GM19239 (cell line): ENCODE measurements around the gene KRTAP20-2.

Source experiments
- DNase-seq: peaks from one replicate; pipeline ENCODE4 v3.0.0; 2011; ENCODE audit warnings: low spot score; ENCODE audit not compliant: insufficient read length
- FAIRE-seq: peaks from 2 replicates; lab custom pipeline; 2011; peaks lifted over from hg19 to GRCh38; lab: Jason Lieb, UNC

The KRTAP20-2 gene

DNA sequence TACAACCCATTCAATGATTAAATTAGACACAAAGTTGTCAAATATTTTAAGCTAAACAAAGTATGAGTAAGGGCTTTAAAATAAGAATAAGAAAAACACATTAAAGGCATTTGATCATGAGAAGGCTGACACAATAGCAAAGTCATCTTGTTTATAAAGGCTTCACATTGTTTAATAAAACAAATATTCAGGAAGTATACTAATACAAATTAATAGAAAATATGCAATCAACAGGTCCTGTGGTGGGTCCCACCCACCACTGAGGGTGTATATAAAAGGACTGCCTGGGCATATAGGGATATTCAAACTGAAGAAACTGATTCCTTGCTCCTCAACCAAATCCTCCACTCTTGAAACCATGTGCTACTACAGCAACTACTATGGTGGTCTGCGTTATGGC, at the start of gene KRTAP20-2:
Gene KRTAP20-2, plus strand, starts transcription at position 301 of the 400 bp plus-strand sequence. Its CDS starts 58 bp downstream, at position 359.
- FAIRE-seq (no peak), DNase-seq (no peak)

GRCh38 chr21:30590297-30590696, 44.7 kb upstream of the KRTAP20-2 start, which contains the start of gene KRTAP22-2:
Gene KRTAP22-2 (minus strand): TSS chr21:30590397.
- no peak for DNase-seq
- FAIRE-seq = no peak

DNA sequence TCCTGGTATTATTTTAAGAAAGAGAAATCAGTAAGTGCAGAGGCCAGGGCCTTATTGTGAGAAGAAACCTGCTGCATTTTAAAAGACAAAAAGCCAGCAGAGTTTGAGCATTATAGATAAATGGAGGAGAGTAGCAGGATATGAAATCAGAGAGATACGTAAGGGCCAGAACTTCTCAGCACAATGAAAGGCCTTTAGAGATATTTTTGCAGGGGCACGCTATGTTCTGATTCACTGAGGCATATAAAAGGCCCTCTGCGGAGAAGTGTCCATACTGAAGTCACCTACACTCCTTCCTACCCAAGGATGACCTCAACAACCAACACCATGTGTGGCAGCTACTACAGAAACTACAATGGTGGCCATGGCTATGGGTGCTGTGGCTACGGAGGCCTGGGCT, 42.9 kb upstream of the KRTAP20-2 start, which contains the start of gene KRTAP6-3:
Gene KRTAP6-3, plus strand, starts transcription at position 301 of the 400 bp plus-strand sequence. Its CDS starts 6 bp downstream, at position 307.
- no peak for FAIRE-seq
- DNase-seq = no peak

DNA sequence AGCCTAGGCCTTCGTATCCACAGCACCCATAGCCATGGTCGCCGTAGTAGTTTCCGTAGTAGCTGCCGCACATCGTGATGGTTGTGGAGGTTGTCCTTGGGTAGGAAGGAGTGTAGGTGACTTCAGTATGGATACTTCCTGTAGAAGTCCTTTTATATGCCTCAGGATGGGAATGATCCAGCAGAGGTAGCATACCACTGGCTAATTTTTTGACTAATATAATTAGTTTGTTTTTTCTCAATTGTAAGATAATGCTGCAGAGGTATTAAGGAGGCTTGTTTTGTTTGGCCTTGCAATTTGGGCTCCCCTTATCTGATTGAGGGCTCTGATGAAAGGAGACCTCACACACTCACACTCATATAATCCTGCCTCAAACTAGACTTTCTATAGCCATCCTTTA, 36.2 kb upstream of the KRTAP20-2 start, which contains the start of gene KRTAP6-2:
Gene KRTAP6-2, minus strand, starts transcription at position 101 of the 400 bp plus-strand sequence. Its CDS starts 28 bp downstream, at position 73.
- DNase-seq = no peak
- no peak for FAIRE-seq

GRCh38 chr21:30600787-30601186, 34.2 kb upstream of the KRTAP20-2 start, which contains the start of gene KRTAP22-1:
Gene KRTAP22-1 (plus strand): TSS chr21:30601087.
- FAIRE-seq = no peak
- no peak for DNase-seq

- DNase-seq (no peak), FAIRE-seq (no peak)
These were observed 29.0 kb upstream of the KRTAP20-2 start for GRCh38 chr21:30605968-30606367.

GRCh38 chr21:30612132-30612531, 22.9 kb upstream of the KRTAP20-2 start:
- no peak for FAIRE-seq
- DNase-seq = no peak

DNA sequence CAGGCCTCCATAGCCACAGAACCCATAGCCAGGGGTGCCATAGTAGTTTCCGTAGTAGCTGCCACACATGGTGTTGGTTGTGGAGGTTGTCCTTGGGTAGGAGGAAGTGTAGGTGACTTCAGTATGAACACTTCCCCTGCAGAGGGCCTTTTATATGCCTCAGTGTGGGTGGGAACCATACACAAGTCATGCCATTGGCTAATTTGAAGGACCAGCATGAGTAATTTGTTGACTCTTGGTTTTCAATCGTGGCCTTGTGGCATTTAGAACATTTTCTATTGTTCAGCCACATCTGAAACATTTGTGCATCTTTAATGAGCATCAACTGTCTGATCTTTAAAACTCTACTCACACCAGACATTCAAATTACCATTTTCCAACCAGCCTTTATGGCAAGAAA, 21.2 kb upstream of the KRTAP20-2 start, which contains the start of gene KRTAP6-1:
Gene KRTAP6-1, minus strand, starts transcription at position 95 of the 400 bp plus-strand sequence. Its CDS starts 26 bp downstream, at position 69.
- DNase-seq (no peak), FAIRE-seq (no peak)

GRCh38 chr21:30615199-30615598, 19.8 kb upstream of the KRTAP20-2 start:
- FAIRE-seq (no peak), DNase-seq (no peak)

GRCh38 chr21:30616125-30616524, 18.9 kb upstream of the KRTAP20-2 start, which contains the start of gene KRTAP20-1:
Gene KRTAP20-1 (plus strand): TSS chr21:30616425. CDS start chr21:30616455, 30 bp downstream.
- DNase-seq (no peak), FAIRE-seq (no peak)

- DNase-seq (no peak), FAIRE-seq (no peak)
These were observed 14.9 kb upstream of the KRTAP20-2 start for GRCh38 chr21:30620080-30620479.

- DNase-seq = no peak
- no peak for FAIRE-seq
These were observed 14.5 kb upstream of the KRTAP20-2 start, which contains the start of gene KRTAP20-4 for GRCh38 chr21:30620522-30620921. Gene KRTAP20-4 (plus strand): TSS chr21:30620627.

DNA sequence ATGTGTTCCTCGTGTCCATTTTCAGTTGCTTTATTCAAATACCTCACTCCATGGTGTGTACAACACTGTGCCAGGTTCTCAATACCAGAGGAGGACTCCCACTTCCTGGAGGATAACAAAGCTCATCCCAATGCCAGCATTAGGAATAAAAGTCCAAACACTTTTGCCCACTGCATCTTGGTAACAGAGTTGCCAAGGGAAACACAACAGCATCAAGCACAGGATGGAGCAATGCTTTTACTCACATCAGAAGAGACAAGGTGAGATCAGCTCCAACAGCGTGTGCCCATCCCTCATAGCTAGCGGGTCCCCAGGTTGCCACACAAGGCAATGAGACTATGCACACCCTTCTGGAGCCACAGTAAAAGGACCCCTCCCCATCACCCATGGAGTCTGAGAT, 11.6 kb upstream of the KRTAP20-2 start:
- FAIRE-seq (no peak), DNase-seq (no peak)

DNA sequence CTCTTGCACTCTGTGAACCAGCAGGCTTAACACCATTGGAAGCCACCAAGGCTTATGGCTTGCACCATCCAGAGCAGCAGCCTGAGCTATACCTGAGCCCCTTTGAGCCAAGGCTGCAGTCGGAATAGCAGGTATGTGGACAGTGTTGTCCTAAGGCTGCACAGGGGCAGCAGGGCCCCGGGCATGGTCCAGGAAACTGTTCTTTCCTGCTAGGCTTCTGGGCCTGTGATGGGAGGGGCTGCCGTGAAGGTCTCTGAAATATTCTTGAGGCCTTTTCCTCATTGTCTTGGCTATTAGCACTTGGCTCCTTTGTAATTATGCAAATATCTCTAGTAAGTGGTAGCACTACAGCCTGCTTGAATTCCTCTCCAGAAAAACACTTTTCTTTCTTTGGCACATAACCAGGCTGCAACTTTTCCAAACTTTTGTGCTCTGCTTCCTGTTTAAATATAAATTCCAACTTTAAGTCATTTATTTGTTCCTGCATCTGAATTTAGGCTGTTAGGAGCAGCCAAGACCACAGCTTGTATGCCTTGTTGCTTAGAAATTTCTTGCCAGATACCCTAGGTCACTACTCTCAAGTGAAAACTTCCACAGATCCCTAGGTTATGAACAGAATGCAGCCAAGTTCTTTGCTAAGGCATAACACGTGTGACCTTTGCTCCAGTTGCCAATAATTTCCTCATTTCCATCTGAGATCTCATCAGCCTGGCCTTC, 9.4 kb upstream of the KRTAP20-2 start:
- FAIRE-seq = no peak

DNA sequence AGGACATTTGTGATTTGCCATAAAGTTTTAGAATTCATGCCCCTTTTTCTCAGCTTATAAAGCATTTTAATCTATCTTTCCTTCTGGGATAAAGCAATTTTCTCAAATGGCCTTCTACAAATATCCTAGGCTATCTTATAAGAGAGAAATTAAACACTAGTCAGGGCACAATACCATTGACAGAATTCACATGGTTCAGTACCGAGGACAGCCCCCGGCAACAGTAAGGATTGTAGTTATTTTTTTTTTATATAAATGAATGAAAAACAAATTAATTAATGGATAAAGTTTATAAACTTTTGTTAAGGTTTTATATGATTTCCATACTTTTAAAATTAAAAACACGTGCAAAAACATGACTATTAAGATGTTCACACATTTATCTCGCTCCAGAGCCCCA, 6.9 kb upstream of the KRTAP20-2 start:
- FAIRE-seq = no peak
- no peak for DNase-seq

More for the DNA sequence above, 9.4 kb upstream of the KRTAP20-2 start:
- DNase-seq = no peak

DNA sequence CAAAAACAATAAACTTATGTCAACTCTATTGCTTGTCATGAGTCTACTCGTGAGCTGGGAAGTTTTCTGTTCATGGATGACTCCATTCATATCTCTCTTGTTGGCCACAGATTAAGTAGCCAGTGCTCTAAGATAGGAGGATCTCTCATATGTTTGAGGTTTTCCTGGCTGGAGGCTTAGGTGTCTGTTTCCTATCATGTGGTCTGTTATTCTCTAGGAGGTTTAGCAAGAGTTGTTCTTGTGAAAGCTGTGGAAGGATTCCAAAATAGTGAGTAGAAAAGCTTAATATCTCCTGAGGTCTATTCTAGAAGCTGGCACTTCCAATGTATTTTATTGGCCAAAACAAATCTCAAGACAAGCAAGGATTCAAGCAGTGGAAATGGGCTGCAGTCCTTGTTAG, 5.8 kb upstream of the KRTAP20-2 start:
- DNase-seq = no peak
- no peak for FAIRE-seq

GRCh38 chr21:30638686-30639085, 3.7 kb downstream of the KRTAP20-2 start:
- FAIRE-seq (no peak), DNase-seq (no peak)

DNA sequence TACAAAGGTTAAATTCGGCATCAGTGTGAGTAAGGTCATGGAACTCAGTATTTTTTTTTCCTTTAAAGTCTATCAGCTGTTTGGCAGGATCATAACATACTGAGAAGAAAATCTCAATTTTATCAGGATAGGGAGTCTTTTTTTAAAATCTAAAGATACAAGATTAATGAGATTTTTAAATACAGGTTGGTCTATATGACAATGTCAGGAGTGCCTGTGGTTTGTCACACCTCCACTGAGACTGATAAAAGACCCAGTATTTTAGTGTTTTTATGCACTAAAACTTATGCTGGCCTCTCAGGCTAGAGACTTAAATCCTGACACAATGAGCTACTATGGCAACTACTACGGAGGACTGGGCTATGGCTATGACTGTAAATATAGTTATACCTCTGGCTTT, 7.6 kb downstream of the KRTAP20-2 start, which contains the start of gene KRTAP20-3:
Gene KRTAP20-3, plus strand, starts transcription at position 301 of the 400 bp plus-strand sequence.
- no peak for DNase-seq
- FAIRE-seq = no peak

- DNase-seq (no peak), FAIRE-seq (no peak)
These were observed 12.0 kb downstream of the KRTAP20-2 start for GRCh38 chr21:30646904-30647414.

- FAIRE-seq (no peak), DNase-seq (no peak)
These were observed 17.9 kb downstream of the KRTAP20-2 start for GRCh38 chr21:30652891-30653290.

- FAIRE-seq = no peak
- DNase-seq = no peak
These were observed 33.8 kb downstream of the KRTAP20-2 start for GRCh38 chr21:30668776-30669175.
